ENCODE results near the gene ZDBF2.
"Not testable (repeated sequence)": the region's sequence is repeated elsewhere in the genome, so short reads cannot be mapped to it uniquely, and the experiment has no call there.

ZDBF2 gene

DNA sequence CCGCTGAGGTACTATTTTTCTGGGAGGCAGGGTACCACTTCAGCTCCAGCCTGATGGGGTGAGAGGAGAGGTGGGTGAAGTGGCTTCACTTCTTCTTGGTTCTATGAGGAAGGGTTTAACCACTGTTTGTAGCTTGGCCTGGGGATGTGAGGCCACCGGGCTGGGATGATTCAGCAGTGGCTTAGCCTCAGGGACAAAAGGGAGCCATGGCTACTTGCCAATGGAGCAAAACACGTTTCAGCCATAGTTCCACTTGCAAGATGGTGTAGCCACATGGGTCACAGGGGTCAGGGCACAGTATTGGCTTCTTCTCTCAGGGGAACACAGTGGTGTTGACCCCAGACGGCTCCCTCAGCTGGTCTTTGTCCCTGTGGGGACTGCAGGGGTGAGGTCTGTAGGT, 14.9 kb downstream of the ZDBF2 start:
- Histone ChIP-seq H3K79me2 (ENCODE audit: insufficient read depth, low read length) (peaks cover 56% of the 10 kb centered on the region), H3K27me3 (ENCODE audit: low read length) (no peaks in the 10 kb centered on the region), H3K36me3 (ENCODE audit: low read length) (peaks cover 69% of the 10 kb centered on the region), H4K20me1 (ENCODE audit: low read depth, low read length) (no peaks in the 10 kb centered on the region), H2AFZ (ENCODE audit: low read depth, low read length, severe bottlenecking) (no peak overlapping the region), H3K9me3 (ENCODE audit: insufficient read depth, low read length) (peaks cover 11% of the 10 kb centered on the region; the same call in 1 of the 2 replicates), H3K4me3 (ENCODE audit: insufficient read depth, low read length, poor library complexity, severe bottlenecking) (no peak overlapping the region), H3K4me2 (ENCODE audit: low read depth, low read length, poor library complexity, severe bottlenecking) (no peak overlapping the region), H3K9me2 (replicated peaks; ENCODE audit: insufficient read depth, low read length) (no peaks in the 10 kb centered on the region), H3K9ac (ENCODE audit: low read length) (no peak overlapping the region), H3F3A (ENCODE audit: insufficient read depth) (no peaks in the 10 kb centered on the region), H3K27ac (ENCODE audit: low read depth, low read length) (no peak overlapping the region)
- no peak for TF ChIP-seq EZH2phosphoT487 (conservative IDR thresholded peaks at IDR 0.05; ENCODE audit: low read length)
- no peak for TF ChIP-seq CTCF (IDR thresholded peaks at IDR 0.05; ENCODE audit: insufficient read depth, low read length, poor library complexity, severe bottlenecking)

DNA sequence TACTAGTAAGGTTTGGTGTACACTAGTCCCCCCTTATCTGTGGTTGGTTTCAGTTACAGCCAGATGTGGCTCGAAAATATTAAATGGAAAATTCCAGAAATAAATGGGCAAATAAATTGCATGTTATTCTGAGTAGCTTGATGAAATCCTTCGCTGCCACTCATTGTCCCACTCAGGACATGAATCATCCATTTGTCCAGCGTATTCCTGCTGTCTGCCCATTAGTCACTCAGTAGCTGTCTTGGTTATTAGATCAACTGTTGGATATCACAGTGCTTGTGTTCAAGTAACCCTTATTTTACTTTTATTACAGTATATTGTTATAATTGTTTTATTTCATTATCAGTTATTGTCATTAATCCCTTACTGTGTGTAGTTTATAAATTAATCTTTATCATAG, 21.7 kb downstream of the ZDBF2 start:
- Histone ChIP-seq H3K36me3 (ENCODE audit: low read length) (peaks cover 29% of the 10 kb centered on the region), H3K9me2 (replicated peaks; ENCODE audit: insufficient read depth, low read length) (no peaks in the 10 kb centered on the region), H3K4me3 (ENCODE audit: insufficient read depth, low read length, poor library complexity, severe bottlenecking) (no peak overlapping the region), H2AFZ (ENCODE audit: low read depth, low read length, severe bottlenecking) (no peak overlapping the region), H3K27me3 (ENCODE audit: low read length) (no peaks in the 10 kb centered on the region), H3F3A (ENCODE audit: insufficient read depth) (0 out of 2 replicates have a peak, but pooled peaks cover 7% of the 10 kb centered on the region), H3K9me3 (ENCODE audit: insufficient read depth, low read length) (no peaks in the 10 kb centered on the region), H3K9ac (ENCODE audit: low read length) (no peak overlapping the region), H4K20me1 (ENCODE audit: low read depth, low read length) (no peaks in the 10 kb centered on the region), H3K4me2 (ENCODE audit: low read depth, low read length, poor library complexity, severe bottlenecking) (no peak overlapping the region), H3K27ac (ENCODE audit: low read depth, low read length) (no peak overlapping the region), H3K79me2 (ENCODE audit: insufficient read depth, low read length) (no peaks in the 10 kb centered on the region)
- TF ChIP-seq EZH2phosphoT487 (conservative IDR thresholded peaks at IDR 0.05; ENCODE audit: low read length): no peak
- TF ChIP-seq CTCF (IDR thresholded peaks at IDR 0.05; ENCODE audit: insufficient read depth, low read length, poor library complexity, severe bottlenecking): no peak

GRCh38 chr2:206299608-206300007, 25.1 kb downstream of the ZDBF2 start:
- H3K4me2 ChIP-seq (ENCODE audit: low read depth, low read length, poor library complexity, severe bottlenecking); H3K9me3 ChIP-seq (ENCODE audit: insufficient read depth, low read length); H4K20me1 ChIP-seq (ENCODE audit: low read depth, low read length); H3K9me2 ChIP-seq (replicated peaks; ENCODE audit: insufficient read depth, low read length); H3F3A ChIP-seq (ENCODE audit: insufficient read depth); H3K4me3 ChIP-seq (ENCODE audit: insufficient read depth, low read length, poor library complexity, severe bottlenecking); H3K27ac ChIP-seq (ENCODE audit: low read depth, low read length); H3K9ac ChIP-seq (ENCODE audit: low read length); H3K27me3 ChIP-seq (ENCODE audit: low read length); H2AFZ ChIP-seq (ENCODE audit: low read depth, low read length, severe bottlenecking); H3K79me2 ChIP-seq (ENCODE audit: insufficient read depth, low read length): not testable (repeated sequence)
- peaks cover 36% of the 10 kb centered on the region for H3K36me3 ChIP-seq (ENCODE audit: low read length)

- Histone ChIP-seq H3F3A (ENCODE audit: insufficient read depth) (0 out of 2 replicates have a peak, but pooled peaks cover 4% of the 10 kb centered on the region), H3K9me3 (ENCODE audit: insufficient read depth, low read length) (no peaks in the 10 kb centered on the region), H3K9me2 (replicated peaks; ENCODE audit: insufficient read depth, low read length) (no peaks in the 10 kb centered on the region), H3K27ac (ENCODE audit: low read depth, low read length) (no peak overlapping the region), H3K9ac (ENCODE audit: low read length) (no peak overlapping the region), H3K4me2 (ENCODE audit: low read depth, low read length, poor library complexity, severe bottlenecking) (no peak overlapping the region), H2AFZ (ENCODE audit: low read depth, low read length, severe bottlenecking) (no peak overlapping the region), H4K20me1 (ENCODE audit: low read depth, low read length) (no peaks in the 10 kb centered on the region), H3K4me3 (ENCODE audit: insufficient read depth, low read length, poor library complexity, severe bottlenecking) (no peak overlapping the region), H3K79me2 (ENCODE audit: insufficient read depth, low read length) (no peaks in the 10 kb centered on the region), H3K27me3 (ENCODE audit: low read length) (no peaks in the 10 kb centered on the region), H3K36me3 (ENCODE audit: low read length) (peaks cover 55% of the 10 kb centered on the region)
- no peak for TF ChIP-seq EZH2phosphoT487 (conservative IDR thresholded peaks at IDR 0.05; ENCODE audit: low read length)
- TF ChIP-seq CTCF (IDR thresholded peaks at IDR 0.05; ENCODE audit: insufficient read depth, low read length, poor library complexity, severe bottlenecking): no peak
Observed at GRCh38 chr2:206305523-206306245, 31.2 kb downstream of the ZDBF2 start.
